Liver (tissue), 9 donors: ENCODE results near the gene ANKRD6. TPM values are rescaled to one million over a fixed set of nuclear protein-coding genes. Genes with fewer than 3 reads are reported as not detected.

Experiments used
- DNase-seq: peaks from one replicate; pipeline ENCODE4 v3.0.0-alpha.2; 2017; ENCODE audit warnings: low spot score
- H3K27ac ChIP-seq, 2 donors: one replicate each; pipeline ENCODE4 v1.7.0; 2013; ENCODE audit warnings: inconsistent platforms in 2 of 2, low read length in 2 of 2, control low read depth in 1 of 2, low read depth in 1 of 2, mild to moderate bottlenecking in 1 of 2
- H3K27me3 ChIP-seq, 4 donors: one replicate each; pipeline versions ENCODE4 v1.6.1 to v1.7.0; 2013; ENCODE audit warnings: low read length in 3 of 4, inconsistent platforms in 1 of 4, mild to moderate bottlenecking in 1 of 4, moderate library complexity in 1 of 4; ENCODE audit not compliant: control insufficient read depth in 4 of 4, insufficient read depth in 4 of 4
- H3K36me3 ChIP-seq, 4 donors: one replicate each; pipeline versions ENCODE4 v1.6.1 to v1.7.0; 2013; ENCODE audit warnings: low read length in 3 of 4, mild to moderate bottlenecking in 3 of 4, low read depth in 1 of 4, moderate library complexity in 1 of 4; ENCODE audit not compliant: control insufficient read depth in 4 of 4, insufficient read depth in 3 of 4
- H3K4me1 ChIP-seq, 4 donors: one replicate each; pipeline versions ENCODE4 v1.6.1 to v1.7.0; 2013; ENCODE audit warnings: low read length in 3 of 4, mild to moderate bottlenecking in 3 of 4, moderate library complexity in 1 of 4; ENCODE audit not compliant: control insufficient read depth in 4 of 4, insufficient read depth in 4 of 4
- H3K4me3 ChIP-seq, 3 donors: one replicate each; pipeline versions ENCODE4 v1.6.1 to v1.7.0; 2013; ENCODE audit warnings: low read length in 3 of 3, control low read depth in 1 of 3, low read depth in 1 of 3, mild to moderate bottlenecking in 1 of 3
- H3K9ac ChIP-seq, 2 donors: one replicate each; pipeline ENCODE4 v1.7.0; 2013; ENCODE audit warnings: low read length in 2 of 2, mild to moderate bottlenecking in 2 of 2, moderate library complexity in 2 of 2, control low read depth in 1 of 2, low read depth in 1 of 2
- H3K9me3 ChIP-seq, 4 donors: one replicate each; pipeline versions ENCODE4 v1.6.1 to v1.7.0; 2013; ENCODE audit warnings: low read length in 3 of 4; ENCODE audit not compliant: control insufficient read depth in 4 of 4
- EGR1 ChIP-seq, 2 donors: IDR thresholded peaks; 2 replicates each; pipeline ENCODE4 v1.6.1; 2016 to 2018; ENCODE audit warnings: antibody characterized with exemption in 2 of 2, low read depth in 2 of 2
- FOXA1 ChIP-seq: IDR thresholded peaks from 2 replicates; pipeline ENCODE4 v1.6.1; 2016; ENCODE audit warnings: antibody characterized with exemption
- GABPA ChIP-seq, 2 donors: IDR thresholded peaks in 1 of 2; conservative IDR thresholded peaks in 1 of 2; 2 replicates each; pipeline ENCODE4 v1.6.1; 2016; ENCODE audit warnings: antibody characterized with exemption in 2 of 2, mild to moderate bottlenecking in 1 of 2, moderate library complexity in 1 of 2
- HNF4A ChIP-seq, 2 donors: conservative IDR thresholded peaks; 2 replicates each; pipeline ENCODE4 v1.6.1; 2016; ENCODE audit warnings: antibody characterized with exemption in 2 of 2, mild to moderate bottlenecking in 2 of 2
- HNF4G ChIP-seq: IDR thresholded peaks from 2 replicates; pipeline ENCODE4 v1.6.1; 2016; ENCODE audit warnings: antibody characterized with exemption
- JUND ChIP-seq, 2 donors: IDR thresholded peaks; 2 replicates each; pipeline ENCODE4 v1.6.1; 2016; ENCODE audit warnings: antibody characterized with exemption in 2 of 2
- NR2F2 ChIP-seq: IDR thresholded peaks from 2 replicates; pipeline ENCODE4 v1.6.1; 2016; ENCODE audit warnings: antibody characterized with exemption
- RAD21 ChIP-seq, 2 donors: IDR thresholded peaks; 2 replicates each; pipeline ENCODE4 v1.6.1; 2016; ENCODE audit warnings: antibody characterized with exemption in 2 of 2, mild to moderate bottlenecking in 2 of 2
- RXRA ChIP-seq, 2 donors: IDR thresholded peaks; 2 replicates each; pipeline ENCODE4 v1.6.1; 2017 to 2018; ENCODE audit warnings: antibody characterized with exemption in 2 of 2, mild to moderate bottlenecking in 1 of 2
- SP1 ChIP-seq: IDR thresholded peaks from 2 replicates; pipeline ENCODE4 v1.6.1; 2018; ENCODE audit warnings: antibody characterized with exemption, mild to moderate bottlenecking
- TAF1 ChIP-seq: conservative IDR thresholded peaks from 2 replicates; pipeline ENCODE4 v1.6.1; 2016; ENCODE audit warnings: antibody characterized with exemption, mild to moderate bottlenecking
- whole genome bisulfite sequencing: extraction: QIAGEN DNeasy Blood & Tissue Kit; methylation state at CpG from one replicate; pipeline ENCODE4 v1.1.7; 2013; 5-methylcytosine and 5-hydroxymethylcytosine counted together
- polyA plus RNA-seq, 2 donors: library from polyadenylated mRNA; stranded (reverse) in 1 of 2; unstranded in 1 of 2; fragments of 200-250 nt in 1 of 2; fragments of >200 nt in 1 of 2; fragmentation: Nextera tagmentation in 1 of 2; extraction: Ambion mirVana in 1 of 2; gene quantifications; one replicate each; pipeline versions ENCODE4 v1.2.1 to v1.2.3, GENCODE V29; 2013 to 2015
- total RNA-seq, 2 donors: library from RNA; depleted of rRNA; stranded (reverse); fragments of >200 nt; gene quantifications; one replicate each; pipeline ENCODE4 v1.2.3, GENCODE V29; 2014
- TF ChIP-seq, protein P1 (sequence below): IDR thresholded peaks from 2 replicates; pipeline ENCODE4 v1.6.1; 2016; ENCODE audit warnings: antibody characterized with exemption
- TF ChIP-seq, protein P2 (sequence below): IDR thresholded peaks from 2 replicates; pipeline ENCODE4 v1.6.1; 2016; ENCODE audit warnings: antibody characterized with exemption
- TF ChIP-seq, protein P3 (sequence below): fragments of 150-350 bp; IDR thresholded peaks from 2 replicates; pipeline ENCODE4 v1.5.1; 2017; ENCODE audit warnings: improper control_type of control experiment, low read depth, low read length; ENCODE audit not compliant: missing input control
- TF ChIP-seq, protein P4 (sequence below): IDR thresholded peaks from 2 replicates; pipeline ENCODE4 v1.6.1; 2016; ENCODE audit warnings: antibody characterized with exemption, mild to moderate bottlenecking
- TF ChIP-seq, protein P5 (sequence below): IDR thresholded peaks from 2 replicates; pipeline ENCODE4 v1.6.1; 2016; ENCODE audit warnings: antibody characterized with exemption
- donor health status: healthy.
- donor health status: healthy.
- donor health status: healthy.
- donor health status: healthy.
- donor health status: healthy.

Gene ANKRD6
- total and polyA plus RNA-seq, 4 donors, result 2.9 to 9.2 (median 3.8) TPM

DNA sequence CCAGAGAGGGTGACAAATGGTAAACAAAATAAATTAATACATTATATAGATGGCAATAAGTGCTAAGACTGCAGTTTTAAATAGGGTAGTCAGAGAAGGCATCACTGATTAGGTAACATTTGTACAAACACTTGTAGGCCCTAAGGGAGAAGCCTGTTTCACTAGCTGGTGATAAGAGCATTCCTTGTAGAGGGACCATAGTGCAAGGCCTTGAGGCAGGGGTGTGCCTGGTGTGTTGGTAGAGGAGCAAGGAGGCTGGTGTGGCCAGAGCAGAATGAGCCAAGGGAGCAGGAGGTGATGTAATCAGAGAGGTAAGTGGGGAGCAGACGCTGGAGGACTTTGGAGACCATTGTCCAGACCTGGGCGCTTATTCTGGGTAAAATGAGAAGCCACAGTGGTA is 70.7 kb downstream of the ANKRD6 start:
- no peaks in the 10 kb centered on the region for H3K27me3 ChIP-seq
- H3K9ac ChIP-seq, result no peak overlapping the region
- 96% methylated on average over 2 of the region's 2 CpGs for WGBS
- H3K4me3 ChIP-seq, result no peak overlapping the region
- H3K9me3 ChIP-seq, result no peaks in the 10 kb centered on the region
- TF ChIP-seq, protein P1, sequence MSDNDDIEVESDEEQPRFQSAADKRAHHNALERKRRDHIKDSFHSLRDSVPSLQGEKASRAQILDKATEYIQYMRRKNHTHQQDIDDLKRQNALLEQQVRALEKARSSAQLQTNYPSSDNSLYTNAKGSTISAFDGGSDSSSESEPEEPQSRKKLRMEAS, result no peak
- TF ChIP-seq FOXA1, result no peak
- TF ChIP-seq, protein P2, sequence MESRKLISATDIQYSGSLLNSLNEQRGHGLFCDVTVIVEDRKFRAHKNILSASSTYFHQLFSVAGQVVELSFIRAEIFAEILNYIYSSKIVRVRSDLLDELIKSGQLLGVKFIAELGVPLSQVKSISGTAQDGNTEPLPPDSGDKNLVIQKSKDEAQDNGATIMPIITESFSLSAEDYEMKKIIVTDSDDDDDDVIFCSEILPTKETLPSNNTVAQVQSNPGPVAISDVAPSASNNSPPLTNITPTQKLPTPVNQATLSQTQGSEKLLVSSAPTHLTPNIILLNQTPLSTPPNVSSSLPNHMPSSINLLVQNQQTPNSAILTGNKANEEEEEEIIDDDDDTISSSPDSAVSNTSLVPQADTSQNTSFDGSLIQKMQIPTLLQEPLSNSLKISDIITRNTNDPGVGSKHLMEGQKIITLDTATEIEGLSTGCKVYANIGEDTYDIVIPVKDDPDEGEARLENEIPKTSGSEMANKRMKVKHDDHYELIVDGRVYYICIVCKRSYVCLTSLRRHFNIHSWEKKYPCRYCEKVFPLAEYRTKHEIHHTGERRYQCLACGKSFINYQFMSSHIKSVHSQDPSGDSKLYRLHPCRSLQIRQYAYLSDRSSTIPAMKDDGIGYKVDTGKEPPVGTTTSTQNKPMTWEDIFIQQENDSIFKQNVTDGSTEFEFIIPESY, result no peak
- TF ChIP-seq, protein P3, sequence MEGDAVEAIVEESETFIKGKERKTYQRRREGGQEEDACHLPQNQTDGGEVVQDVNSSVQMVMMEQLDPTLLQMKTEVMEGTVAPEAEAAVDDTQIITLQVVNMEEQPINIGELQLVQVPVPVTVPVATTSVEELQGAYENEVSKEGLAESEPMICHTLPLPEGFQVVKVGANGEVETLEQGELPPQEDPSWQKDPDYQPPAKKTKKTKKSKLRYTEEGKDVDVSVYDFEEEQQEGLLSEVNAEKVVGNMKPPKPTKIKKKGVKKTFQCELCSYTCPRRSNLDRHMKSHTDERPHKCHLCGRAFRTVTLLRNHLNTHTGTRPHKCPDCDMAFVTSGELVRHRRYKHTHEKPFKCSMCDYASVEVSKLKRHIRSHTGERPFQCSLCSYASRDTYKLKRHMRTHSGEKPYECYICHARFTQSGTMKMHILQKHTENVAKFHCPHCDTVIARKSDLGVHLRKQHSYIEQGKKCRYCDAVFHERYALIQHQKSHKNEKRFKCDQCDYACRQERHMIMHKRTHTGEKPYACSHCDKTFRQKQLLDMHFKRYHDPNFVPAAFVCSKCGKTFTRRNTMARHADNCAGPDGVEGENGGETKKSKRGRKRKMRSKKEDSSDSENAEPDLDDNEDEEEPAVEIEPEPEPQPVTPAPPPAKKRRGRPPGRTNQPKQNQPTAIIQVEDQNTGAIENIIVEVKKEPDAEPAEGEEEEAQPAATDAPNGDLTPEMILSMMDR, result no peak
- no peak for TF ChIP-seq EGR1 (IDR thresholded peaks at IDR 0.05; ENCODE audit: low read depth in 2 of 2)
- no peak for TF ChIP-seq JUND (IDR thresholded peaks at IDR 0.05)
- TF ChIP-seq, protein P4, sequence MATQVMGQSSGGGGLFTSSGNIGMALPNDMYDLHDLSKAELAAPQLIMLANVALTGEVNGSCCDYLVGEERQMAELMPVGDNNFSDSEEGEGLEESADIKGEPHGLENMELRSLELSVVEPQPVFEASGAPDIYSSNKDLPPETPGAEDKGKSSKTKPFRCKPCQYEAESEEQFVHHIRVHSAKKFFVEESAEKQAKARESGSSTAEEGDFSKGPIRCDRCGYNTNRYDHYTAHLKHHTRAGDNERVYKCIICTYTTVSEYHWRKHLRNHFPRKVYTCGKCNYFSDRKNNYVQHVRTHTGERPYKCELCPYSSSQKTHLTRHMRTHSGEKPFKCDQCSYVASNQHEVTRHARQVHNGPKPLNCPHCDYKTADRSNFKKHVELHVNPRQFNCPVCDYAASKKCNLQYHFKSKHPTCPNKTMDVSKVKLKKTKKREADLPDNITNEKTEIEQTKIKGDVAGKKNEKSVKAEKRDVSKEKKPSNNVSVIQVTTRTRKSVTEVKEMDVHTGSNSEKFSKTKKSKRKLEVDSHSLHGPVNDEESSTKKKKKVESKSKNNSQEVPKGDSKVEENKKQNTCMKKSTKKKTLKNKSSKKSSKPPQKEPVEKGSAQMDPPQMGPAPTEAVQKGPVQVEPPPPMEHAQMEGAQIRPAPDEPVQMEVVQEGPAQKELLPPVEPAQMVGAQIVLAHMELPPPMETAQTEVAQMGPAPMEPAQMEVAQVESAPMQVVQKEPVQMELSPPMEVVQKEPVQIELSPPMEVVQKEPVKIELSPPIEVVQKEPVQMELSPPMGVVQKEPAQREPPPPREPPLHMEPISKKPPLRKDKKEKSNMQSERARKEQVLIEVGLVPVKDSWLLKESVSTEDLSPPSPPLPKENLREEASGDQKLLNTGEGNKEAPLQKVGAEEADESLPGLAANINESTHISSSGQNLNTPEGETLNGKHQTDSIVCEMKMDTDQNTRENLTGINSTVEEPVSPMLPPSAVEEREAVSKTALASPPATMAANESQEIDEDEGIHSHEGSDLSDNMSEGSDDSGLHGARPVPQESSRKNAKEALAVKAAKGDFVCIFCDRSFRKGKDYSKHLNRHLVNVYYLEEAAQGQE, result no peak
- TF ChIP-seq RAD21 (IDR thresholded peaks at IDR 0.05), result no peak
- TF ChIP-seq, protein P5, sequence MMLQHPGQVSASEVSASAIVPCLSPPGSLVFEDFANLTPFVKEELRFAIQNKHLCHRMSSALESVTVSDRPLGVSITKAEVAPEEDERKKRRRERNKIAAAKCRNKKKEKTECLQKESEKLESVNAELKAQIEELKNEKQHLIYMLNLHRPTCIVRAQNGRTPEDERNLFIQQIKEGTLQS, result no peak
- no peak for TF ChIP-seq SP1
- TF ChIP-seq HNF4A (conservative IDR thresholded peaks at IDR 0.05), result no peak
- DNase-seq, result no peak
- no peaks in the 10 kb centered on the region for H3K4me1 ChIP-seq
- no peaks in the 10 kb centered on the region for H3K36me3 ChIP-seq
- no peak overlapping the region for H3K27ac ChIP-seq

DNA sequence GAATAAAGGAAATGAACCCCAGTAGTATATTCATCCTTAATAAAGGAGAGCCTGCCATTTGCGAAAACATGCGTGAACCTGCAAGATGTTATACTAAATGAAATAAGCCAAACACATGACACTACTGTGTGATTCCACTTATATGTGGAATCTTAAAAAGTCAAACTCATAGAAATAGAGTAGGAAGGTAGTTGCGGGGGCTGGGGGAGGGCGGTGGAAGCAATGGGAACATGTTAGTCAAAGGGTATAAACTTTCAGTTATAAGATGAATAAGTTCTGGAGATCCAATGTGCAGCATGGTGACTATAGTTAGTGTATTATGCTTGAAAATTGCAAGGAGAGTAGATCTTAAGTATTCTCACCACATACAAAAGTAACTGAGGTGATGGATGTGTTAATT is 72.9 kb downstream of the ANKRD6 start:
- H3K9ac ChIP-seq, result no peak overlapping the region
- 98% methylated on average over 4 of the region's 4 CpGs for WGBS
- no peaks in the 10 kb centered on the region for H3K4me1 ChIP-seq
- H3K36me3 ChIP-seq, result no peaks in the 10 kb centered on the region
- no peak overlapping the region for H3K4me3 ChIP-seq
- no peak overlapping the region for H3K27ac ChIP-seq
- TF ChIP-seq SP1 (no peak), NR2F2 (no peak), HNF4A (conservative IDR thresholded peaks at IDR 0.05) (no peak), HNF4G (no peak), TAF1 (no peak), GABPA (IDR thresholded peaks at IDR 0.05 in 1 of 2, conservative IDR thresholded peaks at IDR 0.05 in 1 of 2) (no peak), EGR1 (IDR thresholded peaks at IDR 0.05; ENCODE audit: low read depth in 2 of 2) (no peak), RXRA (IDR thresholded peaks at IDR 0.05) (no peak)
- TF ChIP-seq, protein P2, result no peak
- TF ChIP-seq, protein P4, result no peak
- TF ChIP-seq, protein P5, result no peak
- TF ChIP-seq, protein P1, result no peak
- no peaks in the 10 kb centered on the region for H3K27me3 ChIP-seq
- DNase-seq, result no peak
- H3K9me3 ChIP-seq, result no peaks in the 10 kb centered on the region
